Stimulated activated CD4-positive, alpha-beta T cell treated with anti-CD3 and anti-CD28 coated beads, Interleukin-12 subunit alpha, Interleukin-12 subunit beta, amount 100 ng/mL, for 4 hours (primary cell): ENCODE measurements around the gene ZNF329.
"Not testable (repeated sequence)": the region's sequence is repeated elsewhere in the genome, so short reads cannot be mapped to it uniquely, and the experiment has no call there.

Experiments
- DNase-seq: peaks from one replicate; pipeline ENCODE4 v3.0.0-alpha.2; 2020

Gene ZNF329

GRCh38 chr19:58150328-58150921, at the start of gene ZNF329:
TSS of gene ZNF329 (minus strand) at chr19:58150789. CDS start at chr19:58129503, 21,286 bp downstream.
- peak; percentile 95 for DNase-seq

- no peak for DNase-seq
Observed at GRCh38 chr19:58196901-58197616, 46.5 kb upstream of the ZNF329 start.

- no peak for DNase-seq
Observed at GRCh38 chr19:58183817-58184215, 33.2 kb upstream of the ZNF329 start.

GRCh38 chr19:58182989-58183816, 32.6 kb upstream of the ZNF329 start, which contains the start of gene ZNF274:
TSS of gene ZNF274 (plus strand) at chr19:58183061. CDS start at chr19:58183966, 905 bp downstream.
- peak; percentile 94 for DNase-seq

- DNase-seq = peak; percentile 77
Observed at GRCh38 chr19:58182577-58182988, 32.0 kb upstream of the ZNF329 start.

GRCh38 chr19:58181902-58182576, 31.4 kb upstream of the ZNF329 start:
- peak; percentile 57 for DNase-seq

GRCh38 chr19:58170860-58171259, 20.3 kb upstream of the ZNF329 start:
- DNase-seq = no peak

GRCh38 chr19:58166708-58167280, 16.2 kb upstream of the ZNF329 start:
- DNase-seq = no peak

- no peak for DNase-seq
Observed at GRCh38 chr19:58166268-58166667, 15.7 kb upstream of the ZNF329 start.

GRCh38 chr19:58157045-58157728, 6.6 kb upstream of the ZNF329 start:
- DNase-seq = no peak

- peak; percentile 99 for DNase-seq
Observed at GRCh38 chr19:58154679-58155648, 4.4 kb upstream of the ZNF329 start.

GRCh38 chr19:58154287-58154678, 3.7 kb upstream of the ZNF329 start:
- DNase-seq = no peak

- DNase-seq = no peak
Observed at GRCh38 chr19:58153386-58153785, 2.8 kb upstream of the ZNF329 start.

- DNase-seq = not testable (repeated sequence)
Observed at GRCh38 chr19:58147475-58147874, 3.1 kb downstream of the ZNF329 start.

GRCh38 chr19:58145849-58146248, 4.7 kb downstream of the ZNF329 start:
- no peak for DNase-seq

GRCh38 chr19:58134244-58134643, 16.3 kb downstream of the ZNF329 start:
- DNase-seq = no peak

GRCh38 chr19:58129284-58129683, 21.3 kb downstream of the ZNF329 start:
- no peak for DNase-seq

GRCh38 chr19:58128041-58128685, 22.4 kb downstream of the ZNF329 start:
- no peak for DNase-seq

GRCh38 chr19:58123354-58123753, 27.2 kb downstream of the ZNF329 start:
- no peak for DNase-seq
